ENCODE data around the gene EPB41L4A. TPM values are rescaled to one million over a fixed set of nuclear protein-coding genes. Genes with fewer than 3 reads are reported as not detected.
"Not testable (repeated sequence)": the region's sequence is repeated elsewhere in the genome, so short reads cannot be mapped to it uniquely, and the experiment has no call there.

Gene EPB41L4A
- total RNA-seq, 2 experiments from 2014 or later: 1.3 to 1.5 TPM

GRCh38 chr5:112366987-112367386 is 52.1 kb downstream of the EPB41L4A start:
- no peaks in the 10 kb centered on the region for H3K27me3 Mint-ChIP-seq
- no peaks in the 10 kb centered on the region for H3K4me1 Mint-ChIP-seq
- no peak overlapping the region for H3K4me3 Mint-ChIP-seq
- CTCF ChIA-PET: no interaction called here
- no peaks in the 10 kb centered on the region for H3K36me3 Mint-ChIP-seq
- ATAC-seq: peak; percentile 45
- H3K27ac Mint-ChIP-seq: no peak overlapping the region
- no peaks in the 10 kb centered on the region for H3K9me3 Mint-ChIP-seq (ENCODE audit: low read depth)
- DNase-seq: no peak

- H3K9me3 Mint-ChIP-seq (ENCODE audit: low read depth); H3K27me3 Mint-ChIP-seq; DNase-seq; H3K4me1 Mint-ChIP-seq; CTCF ChIA-PET; H3K36me3 Mint-ChIP-seq; H3K27ac Mint-ChIP-seq; ATAC-seq; H3K4me3 Mint-ChIP-seq: not testable (repeated sequence)
These were observed 58.3 kb downstream of the EPB41L4A start for GRCh38 chr5:112360740-112361139.

GRCh38 chr5:112356178-112356956 is 62.7 kb downstream of the EPB41L4A start:
- no peak overlapping the region for H3K4me3 Mint-ChIP-seq
- no peaks in the 10 kb centered on the region for H3K9me3 Mint-ChIP-seq (ENCODE audit: low read depth)
- no peak overlapping the region for H3K27ac Mint-ChIP-seq
- CTCF ChIA-PET: no interaction called here
- DNase-seq: no peak
- H3K36me3 Mint-ChIP-seq: no peaks in the 10 kb centered on the region
- H3K27me3 Mint-ChIP-seq: peaks cover 9% of the 10 kb centered on the region
- peaks cover 3% of the 10 kb centered on the region for H3K4me1 Mint-ChIP-seq
- no peak for ATAC-seq

- no peaks in the 10 kb centered on the region for H3K9me3 Mint-ChIP-seq (ENCODE audit: low read depth)
- H3K4me3 Mint-ChIP-seq: no peak overlapping the region
- CTCF ChIA-PET: no interaction called here
- H3K27me3 Mint-ChIP-seq: peaks cover 9% of the 10 kb centered on the region
- H3K27ac Mint-ChIP-seq: no peak overlapping the region
- no peaks in the 10 kb centered on the region for H3K36me3 Mint-ChIP-seq
- DNase-seq: no peak
- no peak for ATAC-seq
- peaks cover 3% of the 10 kb centered on the region for H3K4me1 Mint-ChIP-seq
These were observed 63.9 kb downstream of the EPB41L4A start for GRCh38 chr5:112355058-112355685.

GRCh38 chr5:112353678-112354077 is 65.4 kb downstream of the EPB41L4A start:
- H3K27ac Mint-ChIP-seq: no peak overlapping the region
- CTCF ChIA-PET: no interaction called here

GRCh38 chr5:112351225-112351624 is 67.9 kb downstream of the EPB41L4A start:
- CTCF ChIA-PET: no interaction called here
- ATAC-seq: no peak
- peaks cover 3% of the 10 kb centered on the region for H3K4me1 Mint-ChIP-seq
- no peaks in the 10 kb centered on the region for H3K36me3 Mint-ChIP-seq
- DNase-seq: no peak
- H3K4me3 Mint-ChIP-seq: no peak overlapping the region
- H3K9me3 Mint-ChIP-seq (ENCODE audit: low read depth): no peaks in the 10 kb centered on the region
- H3K27ac Mint-ChIP-seq: no peak overlapping the region
- peaks cover 9% of the 10 kb centered on the region for H3K27me3 Mint-ChIP-seq

More at GRCh38 chr5:112353678-112354077, 65.4 kb downstream of the EPB41L4A start:
- H3K27me3 Mint-ChIP-seq: peaks cover 9% of the 10 kb centered on the region
- no peak for DNase-seq
- H3K9me3 Mint-ChIP-seq (ENCODE audit: low read depth): no peaks in the 10 kb centered on the region
- no peak for ATAC-seq
- H3K4me1 Mint-ChIP-seq: peaks cover 3% of the 10 kb centered on the region
- H3K36me3 Mint-ChIP-seq: no peaks in the 10 kb centered on the region
- H3K4me3 Mint-ChIP-seq: no peak overlapping the region

GRCh38 chr5:112350626-112351025 is 68.5 kb downstream of the EPB41L4A start:
- peaks cover 3% of the 10 kb centered on the region for H3K4me1 Mint-ChIP-seq
- H3K9me3 Mint-ChIP-seq (ENCODE audit: low read depth): no peaks in the 10 kb centered on the region
- ATAC-seq (no peak), DNase-seq (no peak)
- H3K27ac Mint-ChIP-seq: no peak overlapping the region
- no peak overlapping the region for H3K4me3 Mint-ChIP-seq
- no peaks in the 10 kb centered on the region for H3K36me3 Mint-ChIP-seq
- peaks cover 4% of the 10 kb centered on the region for H3K27me3 Mint-ChIP-seq
- CTCF ChIA-PET: no interaction called here

- no peak for DNase-seq
- Mint-ChIP-seq H3K27ac (no peak overlapping the region), H3K36me3 (no peaks in the 10 kb centered on the region), H3K27me3 (peaks cover 2% of the 10 kb centered on the region), H3K4me3 (no peak overlapping the region), H3K9me3 (ENCODE audit: low read depth) (no peaks in the 10 kb centered on the region), H3K4me1 (no peaks in the 10 kb centered on the region)
- no peak for ATAC-seq
- CTCF ChIA-PET: no interaction called here
These were observed 69.7 kb downstream of the EPB41L4A start for GRCh38 chr5:112349371-112349770.

GRCh38 chr5:112348915-112349314 is 70.2 kb downstream of the EPB41L4A start:
- H3K4me3 Mint-ChIP-seq: no peak overlapping the region
- CTCF ChIA-PET: no interaction called here

GRCh38 chr5:112348387-112348786 is 70.7 kb downstream of the EPB41L4A start:
- ATAC-seq (no peak), DNase-seq (no peak)
- CTCF ChIA-PET: no interaction called here
- Mint-ChIP-seq H3K36me3 (no peaks in the 10 kb centered on the region), H3K4me1 (no peaks in the 10 kb centered on the region), H3K4me3 (no peak overlapping the region), H3K27me3 (peaks cover 2% of the 10 kb centered on the region), H3K9me3 (ENCODE audit: low read depth) (no peaks in the 10 kb centered on the region), H3K27ac (no peak overlapping the region)

More at GRCh38 chr5:112348915-112349314, 70.2 kb downstream of the EPB41L4A start:
- peaks cover 2% of the 10 kb centered on the region for H3K27me3 Mint-ChIP-seq
- H3K27ac Mint-ChIP-seq: no peak overlapping the region
- DNase-seq: no peak
- no peak for ATAC-seq
- no peaks in the 10 kb centered on the region for H3K36me3 Mint-ChIP-seq
- no peaks in the 10 kb centered on the region for H3K4me1 Mint-ChIP-seq
- no peaks in the 10 kb centered on the region for H3K9me3 Mint-ChIP-seq (ENCODE audit: low read depth)

- CTCF ChIA-PET: no interaction called here
- Mint-ChIP-seq H3K4me3 (no peak overlapping the region), H3K27me3 (peaks cover 5% of the 10 kb centered on the region), H3K36me3 (no peaks in the 10 kb centered on the region), H3K4me1 (no peaks in the 10 kb centered on the region), H3K9me3 (ENCODE audit: low read depth) (no peaks in the 10 kb centered on the region), H3K27ac (no peak overlapping the region)
- ATAC-seq: no peak
- no peak for DNase-seq
These were observed 72.5 kb downstream of the EPB41L4A start for GRCh38 chr5:112346411-112347044.

GRCh38 chr5:112344540-112344939 is 74.5 kb downstream of the EPB41L4A start:
- H3K27me3 Mint-ChIP-seq: peaks cover 5% of the 10 kb centered on the region
- H3K4me3 Mint-ChIP-seq: no peak overlapping the region
- no peak overlapping the region for H3K27ac Mint-ChIP-seq
- DNase-seq (no peak), ATAC-seq (no peak)
- CTCF ChIA-PET: no interaction called here
- H3K36me3 Mint-ChIP-seq: no peaks in the 10 kb centered on the region
- no peaks in the 10 kb centered on the region for H3K4me1 Mint-ChIP-seq
- H3K9me3 Mint-ChIP-seq (ENCODE audit: low read depth): no peaks in the 10 kb centered on the region

GRCh38 chr5:112342389-112342788 is 76.7 kb downstream of the EPB41L4A start:
- no peak overlapping the region for H3K27ac Mint-ChIP-seq
- no peak overlapping the region for H3K4me3 Mint-ChIP-seq
- no peaks in the 10 kb centered on the region for H3K36me3 Mint-ChIP-seq
- no peaks in the 10 kb centered on the region for H3K4me1 Mint-ChIP-seq
- H3K27me3 Mint-ChIP-seq: peaks cover 5% of the 10 kb centered on the region
- DNase-seq: no peak
- CTCF ChIA-PET: no interaction called here
- ATAC-seq: no peak
- no peaks in the 10 kb centered on the region for H3K9me3 Mint-ChIP-seq (ENCODE audit: low read depth)

- no peak overlapping the region for H3K4me3 Mint-ChIP-seq
- H3K9me3 Mint-ChIP-seq (ENCODE audit: low read depth): no peaks in the 10 kb centered on the region
- H3K4me1 Mint-ChIP-seq: no peaks in the 10 kb centered on the region
- CTCF ChIA-PET: no interaction called here
- DNase-seq (no peak), ATAC-seq (no peak)
- H3K27me3 Mint-ChIP-seq: peaks cover 11% of the 10 kb centered on the region
- H3K36me3 Mint-ChIP-seq: no peaks in the 10 kb centered on the region
- no peak overlapping the region for H3K27ac Mint-ChIP-seq
These were observed 79.3 kb downstream of the EPB41L4A start for GRCh38 chr5:112339761-112340160.
